Hypothalamus (tissue), 51 donors: ENCODE data around the gene SEZ6.

ENCODE experiments used
- DNase-seq, 51 donors: peaks; one replicate each; lab custom pipeline; 2025; lab: John Stamatoyannopoulos, UW

Gene SEZ6

GRCh38 chr17:29005936-29006511 is at the start of gene SEZ6:
SEZ6 (minus strand) TSS chr17:29006033; CDS start chr17:29005869, 164 bp downstream.
- peak in 50 of 51 donors; percentile 4 to 93 (median 70) for DNase-seq

- peak in 1 of 51 donors; percentile 13 for DNase-seq
These were observed 49.0 kb upstream of the SEZ6 start for GRCh38 chr17:29054835-29055234.

- DNase-seq, result no peak
These were observed 45.9 kb upstream of the SEZ6 start for GRCh38 chr17:29051731-29052130.

GRCh38 chr17:29051194-29051593 is 45.4 kb upstream of the SEZ6 start:
- no peak for DNase-seq

- DNase-seq, result no peak
These were observed 44.3 kb upstream of the SEZ6 start for GRCh38 chr17:29050176-29050575.

- DNase-seq, result no peak
These were observed 43.8 kb upstream of the SEZ6 start for GRCh38 chr17:29049541-29050145.

GRCh38 chr17:29048440-29049368 is 42.9 kb upstream of the SEZ6 start:
- DNase-seq, result peak in 3 of 51 donors; percentile 11 to 36 (median 23)

GRCh38 chr17:29046473-29046839 is 40.6 kb upstream of the SEZ6 start:
- DNase-seq, result no peak

- no peak for DNase-seq
These were observed 40.1 kb upstream of the SEZ6 start for GRCh38 chr17:29045734-29046472.

- no peak for DNase-seq
These were observed 39.2 kb upstream of the SEZ6 start for GRCh38 chr17:29045026-29045425.

- DNase-seq, result no peak
These were observed 37.8 kb upstream of the SEZ6 start for GRCh38 chr17:29043539-29044145.

GRCh38 chr17:29042679-29043538 is 37.1 kb upstream of the SEZ6 start, which contains the start of gene PIPOX:
PIPOX (plus strand) TSS chr17:29043141; CDS start chr17:29043226, 85 bp downstream.
- peak in 32 of 51 donors; percentile 20 to 79 (median 55) for DNase-seq

GRCh38 chr17:29042026-29042678 is 36.3 kb upstream of the SEZ6 start:
- DNase-seq, result no peak

GRCh38 chr17:29041571-29041970 is 35.7 kb upstream of the SEZ6 start:
- DNase-seq, result no peak

- DNase-seq, result no peak
These were observed 35.3 kb upstream of the SEZ6 start for GRCh38 chr17:29041091-29041490.

GRCh38 chr17:29039764-29040598 is 34.1 kb upstream of the SEZ6 start:
- DNase-seq, result peak in 19 of 51 donors; percentile 9 to 57 (median 25)

GRCh38 chr17:29038085-29038795 is 32.4 kb upstream of the SEZ6 start:
- peak in 8 of 51 donors; percentile 18 to 56 (median 28) for DNase-seq
